IPS DF 6.9 (cell line): ENCODE measurements around the gene AZU1.

ENCODE experiments used
- DNase-seq: peaks from one replicate; pipeline ENCODE4 v3.0.0-alpha.2; 2013; ENCODE audit warnings: low read depth, low spot score
- H3K27ac ChIP-seq: one replicate; pipeline ENCODE4 v1.5.1; 2013; ENCODE audit warnings: low read length, control low read depth
- H3K27me3 ChIP-seq: 2 replicates; pipeline ENCODE4 v1.6.1; 2013; ENCODE audit warnings: mild to moderate bottlenecking, low read length; ENCODE audit not compliant: control insufficient read depth, insufficient read depth
- H3K36me3 ChIP-seq: 2 replicates; pipeline ENCODE4 v1.6.1; 2013; ENCODE audit warnings: low read length; ENCODE audit not compliant: control insufficient read depth, insufficient read depth
- H3K4me1 ChIP-seq: 2 replicates; pipeline ENCODE4 v1.6.1; 2013; ENCODE audit warnings: low read length; ENCODE audit not compliant: control insufficient read depth, insufficient read depth
- H3K4me3 ChIP-seq: 2 replicates; pipeline ENCODE4 v1.5.1; 2013; ENCODE audit warnings: mild to moderate bottlenecking, low read length
- H3K9me3 ChIP-seq: 2 replicates; pipeline ENCODE4 v1.6.1; 2013; ENCODE audit warnings: low read length, inconsistent platforms; ENCODE audit not compliant: control insufficient read depth, insufficient read depth
- WGBS: extraction: QIAGEN DNeasy Blood & Tissue Kit; methylation state at CpG from one replicate; pipeline ENCODE4 v1.1.7; 2013; ENCODE audit warnings: mixed read lengths, missing lambda C conversion rate; ENCODE audit not compliant: insufficient read length, insufficient coverage; 5-methylcytosine and 5-hydroxymethylcytosine counted together

Gene AZU1

DNA sequence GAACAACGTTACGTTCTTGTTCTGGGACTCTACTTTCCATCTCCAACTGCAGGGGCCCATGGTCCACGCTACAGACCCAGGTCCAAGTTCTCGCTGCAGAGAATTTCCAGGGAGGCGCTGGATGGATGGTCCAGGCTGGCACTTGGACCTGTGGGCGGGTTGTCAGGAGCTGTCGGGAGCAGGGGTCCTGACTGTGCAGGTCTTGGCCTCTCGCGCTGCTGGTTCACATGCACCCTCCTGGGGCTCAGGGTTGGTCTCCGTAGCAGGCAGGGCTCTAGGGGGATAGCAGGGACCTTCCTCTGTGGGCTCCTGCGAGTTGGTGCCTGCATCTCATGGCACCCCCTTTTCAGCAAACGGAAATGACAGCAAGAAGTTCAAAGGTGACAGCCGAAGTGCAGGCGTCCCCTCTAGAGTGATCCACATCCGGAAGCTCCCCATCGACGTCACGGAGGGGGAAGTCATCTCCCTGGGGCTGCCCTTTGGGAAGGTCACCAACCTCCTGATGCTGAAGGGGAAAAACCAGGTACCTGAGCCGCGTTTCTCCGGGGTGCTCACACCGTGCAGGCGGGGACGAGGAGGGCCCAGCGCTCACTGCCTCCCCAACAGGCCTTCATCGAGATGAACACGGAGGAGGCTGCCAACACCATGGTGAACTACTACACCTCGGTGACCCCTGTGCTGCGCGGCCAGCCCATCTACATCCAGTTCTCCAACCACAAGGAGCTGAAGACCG lies 23.8 kb upstream of the AZU1 start:
- Histone ChIP-seq H3K4me3 (no peak overlapping the region), H3K27me3 (no peaks in the 10 kb centered on the region), H3K9me3 (no peaks in the 10 kb centered on the region), H3K4me1 (peaks cover 7% of the 10 kb centered on the region), H3K36me3 (peaks cover 78% of the 10 kb centered on the region), H3K27ac (no peak overlapping the region)
- WGBS = no CpG with 5 or more reads among the region's 31 CpGs
- no peak for DNase-seq

DNA sequence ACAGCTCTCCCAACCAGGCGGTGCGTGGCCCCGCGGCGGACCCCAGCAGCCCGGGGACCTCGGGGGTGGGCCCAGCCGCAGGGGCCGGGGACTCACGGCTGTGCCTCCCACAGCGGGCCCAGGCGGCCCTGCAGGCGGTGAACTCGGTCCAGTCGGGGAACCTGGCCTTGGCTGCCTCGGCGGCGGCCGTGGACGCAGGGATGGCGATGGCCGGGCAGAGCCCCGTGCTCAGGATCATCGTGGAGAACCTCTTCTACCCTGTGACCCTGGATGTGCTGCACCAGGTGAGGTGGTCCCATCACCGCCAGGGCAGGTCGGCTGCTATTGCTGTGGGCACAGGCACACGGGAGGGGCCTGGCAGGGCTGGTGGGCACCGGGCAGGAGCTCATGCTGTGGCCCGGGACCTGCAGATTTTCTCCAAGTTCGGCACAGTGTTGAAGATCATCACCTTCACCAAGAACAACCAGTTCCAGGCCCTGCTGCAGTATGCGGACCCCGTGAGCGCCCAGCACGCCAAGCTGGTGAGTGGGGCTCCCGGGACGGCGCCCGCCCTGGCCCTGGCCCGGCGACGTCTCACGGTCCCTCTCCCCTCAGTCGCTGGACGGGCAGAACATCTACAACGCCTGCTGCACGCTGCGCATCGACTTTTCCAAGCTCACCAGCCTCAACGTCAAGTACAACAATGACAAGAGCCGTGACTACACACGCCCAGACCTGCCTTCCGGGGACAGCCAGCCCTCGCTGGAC lies 23.0 kb upstream of the AZU1 start:
- DNase-seq = no peak
- no peak overlapping the region for H3K27ac ChIP-seq
- H3K36me3 ChIP-seq = peaks cover 77% of the 10 kb centered on the region
- H3K4me3 ChIP-seq = no peak overlapping the region
- H3K9me3 ChIP-seq = no peaks in the 10 kb centered on the region
- H3K4me1 ChIP-seq = peaks cover 7% of the 10 kb centered on the region
- WGBS = no CpG with 5 or more reads among the region's 53 CpGs
- H3K27me3 ChIP-seq = no peaks in the 10 kb centered on the region

DNA sequence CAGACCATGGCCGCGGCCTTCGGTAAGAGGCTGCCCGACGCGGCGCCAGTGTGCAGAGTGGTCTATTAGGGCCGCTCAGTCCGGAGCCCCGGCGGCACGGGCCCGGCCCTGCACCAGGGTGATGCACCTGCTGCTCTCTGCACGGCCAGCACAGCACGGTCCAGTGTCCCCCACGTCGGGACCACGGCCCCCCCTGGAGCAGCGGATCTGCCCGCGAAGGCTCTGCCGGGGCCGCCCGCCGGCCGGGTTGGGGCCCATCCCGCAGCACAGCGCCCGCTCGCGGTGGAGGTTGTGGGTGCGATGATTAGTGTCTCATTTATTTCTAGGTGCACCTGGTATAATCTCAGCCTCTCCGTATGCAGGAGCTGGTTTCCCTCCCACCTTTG lies 22.5 kb upstream of the AZU1 start:
- no peak overlapping the region for H3K27ac ChIP-seq
- H3K36me3 ChIP-seq = peaks cover 79% of the 10 kb centered on the region
- H3K4me3 ChIP-seq = no peak overlapping the region
- no peak for DNase-seq
- H3K27me3 ChIP-seq = no peaks in the 10 kb centered on the region
- no peaks in the 10 kb centered on the region for H3K9me3 ChIP-seq
- H3K4me1 ChIP-seq = peaks cover 7% of the 10 kb centered on the region
- WGBS = no CpG with 5 or more reads among the region's 33 CpGs

DNA sequence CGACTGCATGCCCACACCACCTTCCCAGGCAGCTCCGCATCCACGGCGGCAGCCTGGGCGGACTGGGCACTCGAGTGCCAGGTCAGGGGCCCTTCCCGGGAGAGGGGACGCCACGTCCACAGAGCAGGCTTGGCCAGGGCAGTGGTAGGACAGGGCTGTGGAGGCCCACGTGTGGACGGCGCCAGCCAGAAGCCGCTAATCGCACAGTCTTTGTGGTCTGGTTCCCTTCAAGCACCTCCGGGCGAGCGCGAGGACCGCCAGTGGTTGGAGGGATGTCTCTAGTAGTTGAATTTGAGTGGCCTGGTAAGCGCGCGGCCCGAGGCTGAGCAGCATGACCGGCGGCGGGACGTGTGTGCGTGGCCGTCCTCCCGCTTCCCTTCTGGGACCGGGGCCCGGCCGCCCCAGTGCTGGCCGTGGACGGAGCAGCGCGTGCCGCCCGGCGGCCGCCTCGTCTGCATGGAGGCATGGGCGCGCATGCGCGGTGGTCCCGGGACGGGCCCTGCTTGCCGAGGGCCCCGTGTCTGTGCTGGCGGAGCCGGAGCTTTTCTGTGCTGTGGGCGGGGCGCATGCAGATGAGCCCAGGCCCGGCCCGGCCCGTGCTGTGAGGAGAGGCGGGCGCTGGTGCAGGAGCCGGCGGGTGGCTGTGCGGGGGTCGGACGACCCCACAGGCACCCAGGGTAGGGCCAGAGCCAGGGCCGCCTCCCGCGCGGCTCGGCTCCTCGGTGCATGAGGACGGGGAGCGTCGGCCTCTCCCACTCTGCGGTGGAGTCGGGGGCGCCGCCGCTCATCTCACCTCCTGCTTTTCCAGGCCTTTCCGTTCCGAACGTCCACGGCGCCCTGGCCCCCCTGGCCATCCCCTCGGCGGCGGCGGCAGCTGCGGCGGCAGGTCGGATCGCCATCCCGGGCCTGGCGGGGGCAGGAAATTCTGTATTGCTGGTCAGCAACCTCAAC lies 21.8 kb upstream of the AZU1 start:
- H3K36me3 ChIP-seq = peaks cover 79% of the 10 kb centered on the region

DNA sequence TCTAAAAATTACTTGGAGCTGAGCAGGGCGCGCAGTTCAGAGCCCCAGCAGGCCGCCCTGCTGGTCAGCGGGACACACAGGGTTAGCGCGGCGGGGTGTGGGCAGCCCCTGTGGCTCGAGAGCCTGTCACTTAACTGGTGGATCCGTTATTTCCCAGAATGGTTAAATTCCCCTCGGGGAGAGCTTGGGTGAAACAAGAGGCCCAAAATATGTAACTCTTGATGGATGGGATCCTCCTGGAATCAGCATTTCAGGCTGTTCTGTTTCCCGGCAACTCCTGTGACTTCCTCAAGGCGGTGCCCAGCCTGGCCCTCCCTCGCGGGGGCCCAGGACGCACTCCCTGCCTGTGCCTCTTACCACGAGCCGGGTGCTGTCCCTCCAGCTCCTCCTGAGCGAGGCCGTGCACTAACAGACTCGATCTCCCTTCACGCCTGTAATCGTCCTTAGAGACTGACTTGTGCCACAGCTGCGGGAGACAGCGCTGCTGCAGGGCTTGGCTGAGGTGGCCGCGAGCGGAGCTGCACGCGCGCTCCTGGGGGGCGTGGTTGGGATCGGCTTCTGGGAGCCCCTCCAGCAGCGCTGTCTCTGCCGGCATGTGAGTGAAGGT lies 20.7 kb upstream of the AZU1 start:
- WGBS = no CpG with 5 or more reads among the region's 34 CpGs
- peaks cover 77% of the 10 kb centered on the region for H3K36me3 ChIP-seq
- no peak overlapping the region for H3K27ac ChIP-seq
- no peaks in the 10 kb centered on the region for H3K9me3 ChIP-seq
- H3K4me1 ChIP-seq = peaks cover under 1% of the 10 kb centered on the region; the same call in 1 of the 2 replicates
- no peak overlapping the region for H3K4me3 ChIP-seq
- H3K27me3 ChIP-seq = no peaks in the 10 kb centered on the region
- no peak for DNase-seq

More for the DNA sequence above, 21.8 kb upstream of the AZU1 start:
- Histone ChIP-seq H3K27me3 (no peaks in the 10 kb centered on the region), H3K4me3 (no peak overlapping the region), H3K9me3 (no peaks in the 10 kb centered on the region), H3K27ac (no peak overlapping the region), H3K4me1 (peaks cover 3% of the 10 kb centered on the region; the same call in 1 of the 2 replicates)
- WGBS = no CpG with 5 or more reads among the region's 93 CpGs
- no peak for DNase-seq

DNA sequence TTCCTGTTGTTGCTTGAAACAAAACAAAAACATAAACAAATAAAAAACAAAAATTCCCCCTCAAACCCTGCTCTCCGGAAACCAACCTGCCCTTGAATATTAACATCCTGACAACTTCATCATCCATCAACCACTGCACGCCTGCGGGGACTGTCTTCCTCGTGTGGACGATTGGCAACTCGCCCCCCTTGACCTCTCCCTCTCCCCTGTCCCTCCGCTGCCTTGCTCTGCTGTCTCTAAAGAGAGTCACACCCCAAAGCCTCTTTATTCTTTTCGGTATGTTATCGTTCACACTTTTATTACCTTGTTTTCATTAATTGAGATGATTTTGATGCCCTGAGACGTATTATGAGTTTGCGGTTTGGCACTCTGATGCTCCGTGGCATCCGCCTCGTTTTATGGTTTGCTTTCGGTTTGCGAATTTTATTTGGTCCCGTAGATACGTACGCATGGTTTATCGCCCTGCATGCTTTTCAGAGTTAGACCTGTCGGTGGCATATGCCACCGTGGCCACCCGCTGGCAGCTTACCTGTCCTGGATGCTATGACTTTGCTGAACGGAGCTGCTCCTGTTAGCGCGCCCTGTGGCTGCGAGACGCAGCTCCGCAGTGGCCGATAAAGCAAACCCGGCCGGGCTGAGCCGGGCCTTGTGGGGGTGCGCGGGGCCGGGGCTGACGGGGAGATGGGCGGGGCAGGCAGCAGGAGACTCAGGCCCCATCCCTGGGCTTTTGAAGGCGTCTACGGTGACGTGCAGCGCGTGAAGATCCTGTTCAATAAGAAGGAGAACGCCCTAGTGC lies 19.8 kb upstream of the AZU1 start:
- Histone ChIP-seq H3K27ac (no peak overlapping the region), H3K4me3 (no peak overlapping the region), H3K4me1 (no peaks in the 10 kb centered on the region; the same call in 1 of the 2 replicates), H3K36me3 (peaks cover 81% of the 10 kb centered on the region), H3K9me3 (no peaks in the 10 kb centered on the region), H3K27me3 (no peaks in the 10 kb centered on the region)
- WGBS = 100% methylated on average over 1 of the region's 44 CpGs
- no peak for DNase-seq

DNA sequence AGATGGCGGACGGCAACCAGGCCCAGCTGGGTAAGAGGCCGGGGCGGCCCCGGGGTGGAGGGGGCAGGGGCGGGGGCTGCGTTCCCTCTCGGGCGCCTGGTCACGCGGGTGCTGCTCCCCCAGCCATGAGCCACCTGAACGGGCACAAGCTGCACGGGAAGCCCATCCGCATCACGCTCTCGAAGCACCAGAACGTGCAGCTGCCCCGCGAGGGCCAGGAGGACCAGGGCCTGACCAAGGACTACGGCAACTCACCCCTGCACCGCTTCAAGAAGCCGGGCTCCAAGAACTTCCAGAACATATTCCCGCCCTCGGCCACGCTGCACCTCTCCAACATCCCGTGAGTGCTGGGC lies 19.2 kb upstream of the AZU1 start:
- no CpG with 5 or more reads among the region's 26 CpGs for WGBS

DNA sequence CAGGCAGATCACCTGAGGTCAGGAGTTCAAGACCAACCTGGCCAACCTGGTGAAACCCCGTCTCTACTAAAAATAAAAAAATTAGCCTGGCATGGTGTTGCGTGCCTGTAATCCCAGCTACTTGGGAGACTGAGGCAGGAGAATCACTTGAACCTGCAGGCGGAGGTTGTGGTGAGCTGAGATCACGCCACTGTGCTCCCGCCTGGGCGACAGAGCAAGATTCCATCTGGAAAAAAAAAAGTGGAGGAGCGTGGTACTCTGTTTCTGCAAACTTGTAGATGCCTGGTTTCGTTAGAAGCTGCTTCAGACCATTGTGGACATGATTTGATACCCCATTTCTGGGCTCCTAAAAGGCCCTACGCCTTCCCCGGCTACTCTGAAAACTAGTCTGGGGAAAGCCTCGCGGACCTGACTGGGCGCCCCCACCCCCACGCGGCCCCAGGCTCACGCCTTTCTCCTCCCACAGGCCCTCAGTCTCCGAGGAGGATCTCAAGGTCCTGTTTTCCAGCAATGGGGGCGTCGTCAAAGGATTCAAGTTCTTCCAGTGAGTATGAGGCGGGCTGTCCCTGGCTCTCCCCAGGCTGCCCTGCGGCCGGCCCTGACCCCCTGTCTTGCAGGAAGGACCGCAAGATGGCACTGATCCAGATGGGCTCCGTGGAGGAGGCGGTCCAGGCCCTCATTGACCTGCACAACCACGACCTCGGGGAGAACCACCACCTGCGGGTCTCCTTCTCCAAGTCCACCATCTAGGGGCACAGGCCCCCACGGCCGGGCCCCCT lies 17.4 kb upstream of the AZU1 start:
- no peak for DNase-seq
- H3K4me1 ChIP-seq = no peaks in the 10 kb centered on the region; the same call in 1 of the 2 replicates
- no peaks in the 10 kb centered on the region for H3K9me3 ChIP-seq
- H3K27me3 ChIP-seq = no peaks in the 10 kb centered on the region
- WGBS = no CpG with 5 or more reads among the region's 30 CpGs
- H3K27ac ChIP-seq = no peak overlapping the region
- H3K4me3 ChIP-seq = no peak overlapping the region
- H3K36me3 ChIP-seq = peaks cover 74% of the 10 kb centered on the region

More for the DNA sequence above, 19.2 kb upstream of the AZU1 start:
- no peaks in the 10 kb centered on the region for H3K27me3 ChIP-seq
- H3K4me1 ChIP-seq = no peaks in the 10 kb centered on the region; the same call in 1 of the 2 replicates
- peaks cover 82% of the 10 kb centered on the region for H3K36me3 ChIP-seq
- no peaks in the 10 kb centered on the region for H3K9me3 ChIP-seq
- no peak for DNase-seq
- H3K4me3 ChIP-seq = no peak overlapping the region
- no peak overlapping the region for H3K27ac ChIP-seq

DNA sequence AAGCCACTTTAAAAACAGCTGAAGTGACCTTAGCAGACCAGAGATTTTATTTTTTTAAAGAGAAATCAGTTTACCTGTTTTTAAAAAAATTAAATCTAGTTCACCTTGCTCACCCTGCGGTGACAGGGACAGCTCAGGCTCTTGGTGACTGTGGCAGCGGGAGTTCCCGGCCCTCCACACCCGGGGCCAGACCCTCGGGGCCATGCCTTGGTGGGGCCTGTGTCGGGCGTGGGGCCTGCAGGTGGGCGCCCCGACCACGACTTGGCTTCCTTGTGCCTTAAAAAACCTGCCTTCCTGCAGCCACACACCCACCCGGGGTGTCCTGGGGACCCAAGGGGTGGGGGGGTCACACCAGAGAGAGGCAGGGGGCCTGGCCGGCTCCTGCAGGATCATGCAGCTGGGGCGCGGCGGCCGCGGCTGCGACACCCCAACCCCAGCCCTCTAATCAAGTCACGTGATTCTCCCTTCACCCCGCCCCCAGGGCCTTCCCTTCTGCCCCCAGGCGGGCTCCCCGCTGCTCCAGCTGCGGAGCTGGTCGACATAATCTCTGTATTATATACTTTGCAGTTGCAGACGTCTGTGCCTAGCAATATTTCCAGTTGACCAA lies 16.7 kb upstream of the AZU1 start:
- H3K4me3 ChIP-seq = no peak overlapping the region
- H3K27ac ChIP-seq = no peak overlapping the region
- DNase-seq = no peak
- no peaks in the 10 kb centered on the region for H3K9me3 ChIP-seq
- H3K4me1 ChIP-seq = no peaks in the 10 kb centered on the region; the same call in 1 of the 2 replicates
- WGBS = no CpG with 5 or more reads among the region's 25 CpGs
- no peaks in the 10 kb centered on the region for H3K27me3 ChIP-seq
- H3K36me3 ChIP-seq = peaks cover 72% of the 10 kb centered on the region
